Smooth muscle cell (in vitro differentiated cells): ENCODE measurements around the gene RGS9. TPM values are rescaled to one million over a fixed set of nuclear protein-coding genes. Genes with fewer than 3 reads are reported as not detected.
"Not testable (repeated sequence)": the region's sequence is repeated elsewhere in the genome, so short reads cannot be mapped to it uniquely, and the experiment has no call there.

Source experiments
- DNase-seq: peaks from one replicate; lab custom pipeline; 2025; ENCODE audit not compliant: unreplicated experiment; lab: John Stamatoyannopoulos, UW
- H2AFZ ChIP-seq: fragments of 200-600 bp; sonication (generic); 2 replicates; pipeline ENCODE4 v1.6.0; 2016; ENCODE audit warnings: antibody characterized with exemption, low read depth, mild to moderate bottlenecking
- H3F3A ChIP-seq: fragments of 200-600 bp; sonication (generic); 2 replicates; pipeline ENCODE4 v1.6.0; 2017; ENCODE audit warnings: antibody characterized with exemption, low read depth
- H3K27ac ChIP-seq: fragments of 200-600 bp; sonication (generic); 2 replicates; pipeline ENCODE4 v1.5.1; 2016; ENCODE audit warnings: low read depth, mild to moderate bottlenecking
- H3K27me3 ChIP-seq: fragments of 200-600 bp; sonication (generic); 2 replicates; pipeline ENCODE4 v1.6.1; 2016; ENCODE audit warnings: low read depth, mild to moderate bottlenecking
- H3K36me3 ChIP-seq: fragments of 200-600 bp; sonication (generic); 2 replicates; pipeline ENCODE4 v1.5.1; 2016; ENCODE audit warnings: low read depth
- H3K4me1 ChIP-seq: fragments of 200-600 bp; sonication (generic); 2 replicates; pipeline ENCODE4 v1.5.1; 2016; ENCODE audit warnings: low read depth
- H3K4me2 ChIP-seq: fragments of 200-600 bp; sonication (generic); 2 replicates; pipeline ENCODE4 v1.6.0; 2016; ENCODE audit warnings: mild to moderate bottlenecking
- H3K4me3 ChIP-seq: fragments of 200-600 bp; sonication (generic); 2 replicates; pipeline ENCODE4 v1.5.1; 2016; ENCODE audit warnings: mild to moderate bottlenecking
- H3K79me2 ChIP-seq: fragments of 200-600 bp; sonication (generic); 2 replicates; pipeline ENCODE4 v1.6.0; 2016; ENCODE audit warnings: low read depth, mild to moderate bottlenecking
- H3K9ac ChIP-seq: fragments of 200-600 bp; sonication (generic); 2 replicates; pipeline ENCODE4 v1.6.0; 2016; ENCODE audit warnings: low read depth
- H3K9me3 ChIP-seq: fragments of 200-600 bp; sonication (generic); replicated peaks from 2 replicates; pipeline ENCODE4 v1.5.1; 2016; ENCODE audit warnings: low read depth
- H4K20me1 ChIP-seq: fragments of 200-600 bp; sonication (generic); 2 replicates; pipeline ENCODE4 v1.6.0; 2016; ENCODE audit warnings: low read depth
- WGBS: methylation state at CpG from one replicate; pipeline ENCODE4 v1.1.7; 2016; ENCODE audit warnings: low lambda C conversion rate; 5-methylcytosine and 5-hydroxymethylcytosine counted together
- polyA plus RNA-seq: library from polyadenylated mRNA; unstranded; fragments of >200 nt; fragmentation: Nextera tagmentation; extraction: Ambion mirVana; gene quantifications from 2 replicates; pipeline ENCODE4 v1.2.1, GENCODE V29; 2016
- total RNA-seq: library from RNA; depleted of rRNA; stranded (reverse); fragments of >200 nt; gene quantifications from 2 replicates; pipeline ENCODE4 v1.2.3, GENCODE V29; 2014
- TF ChIP-seq, protein P1 (sequence below): fragments of 200-600 bp; sonication (generic); IDR thresholded peaks from 2 replicates; pipeline ENCODE4 v1.5.1; 2017; ENCODE audit warnings: borderline replicate concordance, mild to moderate bottlenecking, antibody characterized with exemption; ENCODE audit not compliant: insufficient read depth, poor library complexity, severe bottlenecking

The RGS9 gene
- total RNA-seq, result 15.6 and 16.3 TPM in 2 replicates
- 18.8 and 20.4 TPM in 2 replicates for polyA plus RNA-seq

GRCh38 chr17:65137021-65137939 lies at the start of gene RGS9:
RGS9 (plus strand) TSS chr17:65137370; CDS start chr17:65137541, 171 bp downstream.
- Histone ChIP-seq H3K4me3 (peak within 1 kb of the TSS; percentile 56), H3K9me3 (no peaks in the 10 kb centered on the region), H3K27me3 (no peaks in the 10 kb centered on the region), H3F3A (no peaks in the 10 kb centered on the region), H3K9ac (peak within 1 kb of the TSS; percentile 19), H3K36me3 (no peaks in the 10 kb centered on the region), H4K20me1 (no peaks in the 10 kb centered on the region), H3K4me1 (peaks cover 11% of the 10 kb centered on the region), H3K4me2 (peak within 1 kb of the TSS; percentile 89), H3K27ac (no peak within 1 kb of the TSS), H3K79me2 (no peaks in the 10 kb centered on the region), H2AFZ (peak within 1 kb of the TSS; percentile 89)
- DNase-seq, result peak; percentile 39
- 8% methylated on average over 53 of the region's 56 CpGs for WGBS
- TF ChIP-seq, protein P1, sequence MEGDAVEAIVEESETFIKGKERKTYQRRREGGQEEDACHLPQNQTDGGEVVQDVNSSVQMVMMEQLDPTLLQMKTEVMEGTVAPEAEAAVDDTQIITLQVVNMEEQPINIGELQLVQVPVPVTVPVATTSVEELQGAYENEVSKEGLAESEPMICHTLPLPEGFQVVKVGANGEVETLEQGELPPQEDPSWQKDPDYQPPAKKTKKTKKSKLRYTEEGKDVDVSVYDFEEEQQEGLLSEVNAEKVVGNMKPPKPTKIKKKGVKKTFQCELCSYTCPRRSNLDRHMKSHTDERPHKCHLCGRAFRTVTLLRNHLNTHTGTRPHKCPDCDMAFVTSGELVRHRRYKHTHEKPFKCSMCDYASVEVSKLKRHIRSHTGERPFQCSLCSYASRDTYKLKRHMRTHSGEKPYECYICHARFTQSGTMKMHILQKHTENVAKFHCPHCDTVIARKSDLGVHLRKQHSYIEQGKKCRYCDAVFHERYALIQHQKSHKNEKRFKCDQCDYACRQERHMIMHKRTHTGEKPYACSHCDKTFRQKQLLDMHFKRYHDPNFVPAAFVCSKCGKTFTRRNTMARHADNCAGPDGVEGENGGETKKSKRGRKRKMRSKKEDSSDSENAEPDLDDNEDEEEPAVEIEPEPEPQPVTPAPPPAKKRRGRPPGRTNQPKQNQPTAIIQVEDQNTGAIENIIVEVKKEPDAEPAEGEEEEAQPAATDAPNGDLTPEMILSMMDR, result peak; percentile 100

DNA sequence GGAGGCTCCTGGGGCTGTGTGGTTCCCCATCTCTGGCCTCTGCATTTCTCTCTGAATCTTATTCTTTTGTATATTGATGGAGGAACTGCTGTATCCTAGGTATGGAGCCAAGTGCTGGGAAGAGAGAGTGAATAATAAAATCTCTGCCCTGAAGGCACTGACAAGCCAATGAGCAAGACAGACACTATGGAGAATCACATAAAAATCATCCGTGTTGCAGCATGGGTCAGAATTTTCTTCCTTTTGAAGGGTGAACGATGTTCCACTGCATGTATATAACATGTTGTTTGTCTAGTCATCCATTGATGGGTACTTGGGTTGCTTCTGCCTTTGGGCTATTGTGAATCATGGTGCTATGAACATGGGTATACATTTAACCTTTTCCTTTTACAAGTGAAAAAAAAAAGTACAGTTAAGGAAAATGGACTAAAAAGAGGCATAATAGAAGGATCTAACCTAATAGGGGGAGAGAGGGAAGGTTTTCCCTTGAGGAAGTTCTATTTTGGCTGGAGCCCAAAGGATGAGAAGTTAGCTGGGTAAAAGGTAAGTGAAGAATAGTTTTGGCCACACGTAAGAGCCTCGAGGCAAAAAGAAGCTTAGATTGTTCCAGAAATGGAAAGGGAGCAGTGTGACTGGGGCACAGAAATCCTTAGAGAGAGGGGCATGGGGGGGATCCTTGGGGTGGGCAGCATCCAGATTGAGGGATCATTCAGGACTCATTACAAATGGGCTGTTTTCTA lies 48.4 kb upstream of the RGS9 start:
- Histone ChIP-seq H3K27ac (no peak overlapping the region), H3K27me3 (no peaks in the 10 kb centered on the region), H3K79me2 (no peaks in the 10 kb centered on the region), H3K4me2 (no peak overlapping the region), H3F3A (no peaks in the 10 kb centered on the region), H3K36me3 (no peaks in the 10 kb centered on the region), H4K20me1 (no peaks in the 10 kb centered on the region), H3K4me1 (no peaks in the 10 kb centered on the region), H3K9ac (no peak overlapping the region), H3K4me3 (no peak overlapping the region), H3K9me3 (no peaks in the 10 kb centered on the region), H2AFZ (no peak overlapping the region)
- TF ChIP-seq, protein P1, result no peak
- no peak for DNase-seq
- WGBS, result 85% methylated on average over 4 of the region's 4 CpGs

- H3K79me2 ChIP-seq, result no peaks in the 10 kb centered on the region
- 59% methylated on average over 3 of the region's 3 CpGs for WGBS
- H3K4me3 ChIP-seq, result no peak overlapping the region
- H3K4me1 ChIP-seq, result no peaks in the 10 kb centered on the region
- no peak overlapping the region for H3K4me2 ChIP-seq
- no peaks in the 10 kb centered on the region for H4K20me1 ChIP-seq
- H2AFZ ChIP-seq, result no peak overlapping the region
- no peaks in the 10 kb centered on the region for H3K36me3 ChIP-seq
- H3K27ac ChIP-seq, result no peak overlapping the region
- TF ChIP-seq, protein P1, result no peak
- DNase-seq, result no peak
- no peaks in the 10 kb centered on the region for H3K9me3 ChIP-seq
- H3F3A ChIP-seq, result no peaks in the 10 kb centered on the region
- H3K9ac ChIP-seq, result no peak overlapping the region
- no peaks in the 10 kb centered on the region for H3K27me3 ChIP-seq
Measured at GRCh38 chr17:65092262-65092661, 44.9 kb upstream of the RGS9 start.

GRCh38 chr17:65092721-65093356 lies 44.3 kb upstream of the RGS9 start:
- H3K9ac ChIP-seq, H2AFZ ChIP-seq, H3K27me3 ChIP-seq, H3K79me2 ChIP-seq, H4K20me1 ChIP-seq, H3K9me3 ChIP-seq, H3F3A ChIP-seq, H3K4me1 ChIP-seq, H3K27ac ChIP-seq, H3K4me2 ChIP-seq, DNase-seq, H3K36me3 ChIP-seq, H3K4me3 ChIP-seq: not testable (repeated sequence)
- WGBS, result 92% methylated on average over 15 of the region's 15 CpGs
